Measurements from ENCODE around the gene ACTR6. TPM values are rescaled to one million over a fixed set of nuclear protein-coding genes. Genes with fewer than 3 reads are reported as not detected.
A peak's percentile ranks its signal among the peaks of the same experiment; 100 is the strongest.
"Not testable (repeated sequence)": the region's sequence is repeated elsewhere in the genome, so short reads cannot be mapped to it uniquely, and the experiment has no call there.

ACTR6 gene
- total and polyA plus RNA-seq, 2 donors, result 36.8 to 39.9 TPM

DNA sequence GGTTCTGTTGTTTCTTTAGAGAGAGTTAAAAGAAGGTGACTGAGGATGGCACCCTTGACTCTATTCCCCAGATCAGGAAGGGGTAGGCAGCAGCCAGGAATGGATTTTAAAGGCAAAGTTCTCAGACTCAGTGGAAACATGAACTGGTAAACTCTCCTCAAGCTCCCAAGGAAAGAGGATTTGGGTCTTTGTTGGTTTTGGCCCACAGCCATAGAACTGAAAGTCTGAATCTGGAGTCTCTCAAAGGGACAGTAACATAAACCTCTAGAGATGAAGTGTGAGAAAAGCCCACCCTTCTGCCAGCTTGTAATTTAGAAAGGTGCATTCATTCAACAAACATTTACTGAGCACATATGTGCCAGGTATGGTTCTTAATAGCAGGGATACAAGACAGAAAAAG is 29.4 kb upstream of the ACTR6 start:
- Histone ChIP-seq H3K4me3 (ENCODE audit: low read length in 2 of 2) (no peak overlapping the region), H3K4me1 (ENCODE audit: control insufficient read depth in 2 of 2, insufficient read depth in 2 of 2, low read length in 2 of 2) (no peaks in the 10 kb centered on the region)
- DNase-seq (ENCODE audit: low read depth in 6 of 9, low spot score in 9 of 9), result no peak

GRCh38 chr12:100173111-100173510 is 27.5 kb upstream of the ACTR6 start:
- over 99% methylated on average over 6 of the region's 6 CpGs for WGBS
- DNase-seq (ENCODE audit: low read depth in 6 of 9, low spot score in 9 of 9), result no peak
- H3K27me3 ChIP-seq (ENCODE audit: control insufficient read depth in 2 of 2, insufficient read depth in 1 of 2, low read length in 1 of 2), result no peaks in the 10 kb centered on the region
- H3K9me3 ChIP-seq (ENCODE audit: control insufficient read depth in 2 of 2, insufficient read depth in 1 of 2, low read length in 1 of 2), result no peaks in the 10 kb centered on the region
- H3K4me1 ChIP-seq (ENCODE audit: control insufficient read depth in 2 of 2, insufficient read depth in 2 of 2, low read length in 2 of 2), result no peaks in the 10 kb centered on the region
- no peak overlapping the region for H3K4me3 ChIP-seq (ENCODE audit: low read length in 2 of 2)
- peaks cover 2 to 6% of the 10 kb centered on the region in 2 donors for H3K36me3 ChIP-seq (ENCODE audit: control insufficient read depth in 2 of 2, insufficient read depth in 2 of 2, low read length in 1 of 2)
- no peak overlapping the region for H3K27ac ChIP-seq (ENCODE audit: low read depth in 1 of 2, low read length in 1 of 2)

More for the DNA sequence above, 29.4 kb upstream of the ACTR6 start:
- Histone ChIP-seq H3K27ac (ENCODE audit: low read depth in 1 of 2, low read length in 1 of 2) (no peak overlapping the region), H3K36me3 (ENCODE audit: control insufficient read depth in 2 of 2, insufficient read depth in 2 of 2, low read length in 1 of 2) (peaks cover 2 to 6% of the 10 kb centered on the region in 2 donors), H3K9me3 (ENCODE audit: control insufficient read depth in 2 of 2, insufficient read depth in 1 of 2, low read length in 1 of 2) (no peaks in the 10 kb centered on the region), H3K27me3 (ENCODE audit: control insufficient read depth in 2 of 2, insufficient read depth in 1 of 2, low read length in 1 of 2) (no peaks in the 10 kb centered on the region)

- no peaks in the 10 kb centered on the region for H3K27me3 ChIP-seq (ENCODE audit: control insufficient read depth in 2 of 2, insufficient read depth in 1 of 2, low read length in 1 of 2)
These were observed 26.1 kb upstream of the ACTR6 start for GRCh38 chr12:100174495-100174894.

GRCh38 chr12:100176493-100176892 is 24.1 kb upstream of the ACTR6 start:
- WGBS, result 98% methylated on average over 8 of the region's 8 CpGs
- not testable (repeated sequence) for H3K9me3 ChIP-seq (ENCODE audit: control insufficient read depth in 2 of 2, insufficient read depth in 1 of 2, low read length in 1 of 2); H3K4me3 ChIP-seq (ENCODE audit: low read length in 2 of 2); H3K27ac ChIP-seq (ENCODE audit: low read depth in 1 of 2, low read length in 1 of 2); H3K36me3 ChIP-seq (ENCODE audit: control insufficient read depth in 2 of 2, insufficient read depth in 2 of 2, low read length in 1 of 2); DNase-seq (ENCODE audit: low read depth in 6 of 9, low spot score in 9 of 9); H3K27me3 ChIP-seq (ENCODE audit: control insufficient read depth in 2 of 2, insufficient read depth in 1 of 2, low read length in 1 of 2); H3K4me1 ChIP-seq (ENCODE audit: control insufficient read depth in 2 of 2, insufficient read depth in 2 of 2, low read length in 2 of 2)

More at GRCh38 chr12:100174495-100174894, 26.1 kb upstream of the ACTR6 start:
- Histone ChIP-seq H3K27ac (ENCODE audit: low read depth in 1 of 2, low read length in 1 of 2) (no peak overlapping the region), H3K36me3 (ENCODE audit: control insufficient read depth in 2 of 2, insufficient read depth in 2 of 2, low read length in 1 of 2) (peaks cover 3 to 8% of the 10 kb centered on the region in 2 donors), H3K9me3 (ENCODE audit: control insufficient read depth in 2 of 2, insufficient read depth in 1 of 2, low read length in 1 of 2) (no peaks in the 10 kb centered on the region), H3K4me3 (ENCODE audit: low read length in 2 of 2) (no peak overlapping the region), H3K4me1 (ENCODE audit: control insufficient read depth in 2 of 2, insufficient read depth in 2 of 2, low read length in 2 of 2) (no peaks in the 10 kb centered on the region)
- DNase-seq (ENCODE audit: low read depth in 6 of 9, low spot score in 9 of 9), result no peak

DNA sequence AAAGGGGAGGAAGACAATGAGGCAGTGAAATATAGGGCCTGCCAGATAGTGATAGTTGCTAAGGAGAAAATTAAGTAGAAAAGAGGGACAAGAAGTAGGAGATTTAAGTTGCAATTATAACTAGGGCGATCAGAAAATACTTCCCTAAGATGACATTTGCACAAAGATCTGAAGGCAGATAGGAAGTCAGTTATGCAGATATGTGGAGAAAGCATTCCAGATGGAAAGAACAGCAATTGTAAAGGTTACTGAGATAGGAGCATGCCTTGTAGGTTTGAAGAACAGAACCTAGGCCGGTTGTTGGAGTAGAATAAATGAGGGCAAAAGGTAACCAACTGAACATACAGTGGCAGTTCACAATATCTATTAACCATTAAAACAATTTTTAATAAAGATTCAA is 21.4 kb upstream of the ACTR6 start:
- no peak for DNase-seq (ENCODE audit: low read depth in 6 of 9, low spot score in 9 of 9)
- 98% methylated on average over 2 of the region's 2 CpGs for WGBS
- no peak overlapping the region for H3K27ac ChIP-seq (ENCODE audit: low read depth in 1 of 2, low read length in 1 of 2)
- H3K36me3 ChIP-seq (ENCODE audit: control insufficient read depth in 2 of 2, insufficient read depth in 2 of 2, low read length in 1 of 2), result peaks cover 0 to 7% of the 10 kb centered on the region in 2 donors
- H3K4me1 ChIP-seq (ENCODE audit: control insufficient read depth in 2 of 2, insufficient read depth in 2 of 2, low read length in 2 of 2), result no peaks in the 10 kb centered on the region
- no peaks in the 10 kb centered on the region for H3K27me3 ChIP-seq (ENCODE audit: control insufficient read depth in 2 of 2, insufficient read depth in 1 of 2, low read length in 1 of 2)
- no peaks in the 10 kb centered on the region for H3K9me3 ChIP-seq (ENCODE audit: control insufficient read depth in 2 of 2, insufficient read depth in 1 of 2, low read length in 1 of 2)
- H3K4me3 ChIP-seq (ENCODE audit: low read length in 2 of 2), result no peak overlapping the region

- peaks cover 0 to 2% of the 10 kb centered on the region in 2 donors for H3K4me1 ChIP-seq (ENCODE audit: control insufficient read depth in 2 of 2, insufficient read depth in 2 of 2, low read length in 2 of 2)
- H3K4me3 ChIP-seq (ENCODE audit: low read length in 2 of 2), result no peak overlapping the region
- 97% methylated on average over 8 of the region's 8 CpGs for WGBS
- H3K27me3 ChIP-seq (ENCODE audit: control insufficient read depth in 2 of 2, insufficient read depth in 1 of 2, low read length in 1 of 2), result no peaks in the 10 kb centered on the region
- no peaks in the 10 kb centered on the region for H3K9me3 ChIP-seq (ENCODE audit: control insufficient read depth in 2 of 2, insufficient read depth in 1 of 2, low read length in 1 of 2)
- H3K36me3 ChIP-seq (ENCODE audit: control insufficient read depth in 2 of 2, insufficient read depth in 2 of 2, low read length in 1 of 2), result peaks cover under 1 to 5% of the 10 kb centered on the region in 2 donors
- H3K27ac ChIP-seq (ENCODE audit: low read depth in 1 of 2, low read length in 1 of 2), result no peak overlapping the region
- DNase-seq (ENCODE audit: low read depth in 6 of 9, low spot score in 9 of 9), result no peak
These were observed 16.0 kb upstream of the ACTR6 start for GRCh38 chr12:100184549-100185145.

DNA sequence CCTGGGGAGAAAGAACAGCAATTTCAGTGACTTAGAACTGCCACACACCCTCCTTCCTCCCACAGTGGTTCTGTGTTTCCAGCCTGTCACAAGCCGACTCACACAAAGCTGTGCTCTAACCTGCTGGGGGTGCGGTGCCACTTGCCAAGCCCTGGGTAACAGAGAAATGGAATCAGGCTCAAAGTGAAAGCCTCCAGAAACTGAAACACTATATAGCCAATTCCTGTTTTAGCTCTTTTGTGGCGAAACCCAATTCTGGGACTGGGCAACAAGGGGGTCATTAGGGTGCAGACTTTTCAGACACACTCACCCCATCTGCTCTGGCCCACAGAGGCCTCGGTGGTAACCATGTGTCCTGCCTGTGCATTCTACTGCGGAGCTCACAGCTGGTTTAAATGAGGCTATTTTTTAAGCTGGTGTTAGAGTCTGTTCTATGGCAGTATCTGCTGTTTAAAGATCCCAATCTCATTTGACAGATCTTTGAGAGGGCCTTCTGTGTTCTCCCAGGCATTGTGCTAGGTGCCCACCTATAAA is 15.2 kb upstream of the ACTR6 start:
- peak in 1 of 9 donors; percentile 20 for DNase-seq (ENCODE audit: low read depth in 6 of 9, low spot score in 9 of 9)
- Histone ChIP-seq H3K36me3 (ENCODE audit: control insufficient read depth in 2 of 2, insufficient read depth in 2 of 2, low read length in 1 of 2) (peaks cover 0 to 10% of the 10 kb centered on the region in 2 donors), H3K9me3 (ENCODE audit: control insufficient read depth in 2 of 2, insufficient read depth in 1 of 2, low read length in 1 of 2) (no peaks in the 10 kb centered on the region), H3K27ac (ENCODE audit: low read depth in 1 of 2, low read length in 1 of 2) (no peak overlapping the region), H3K4me1 (ENCODE audit: control insufficient read depth in 2 of 2, insufficient read depth in 2 of 2, low read length in 2 of 2) (peaks cover 0 to 2% of the 10 kb centered on the region in 2 donors), H3K4me3 (ENCODE audit: low read length in 2 of 2) (no peak overlapping the region), H3K27me3 (ENCODE audit: control insufficient read depth in 2 of 2, insufficient read depth in 1 of 2, low read length in 1 of 2) (no peaks in the 10 kb centered on the region)
- WGBS, result 83% methylated on average over 5 of the region's 5 CpGs

GRCh38 chr12:100186071-100186470 is 14.5 kb upstream of the ACTR6 start:
- no peaks in the 10 kb centered on the region for H3K9me3 ChIP-seq (ENCODE audit: control insufficient read depth in 2 of 2, insufficient read depth in 1 of 2, low read length in 1 of 2)
- WGBS, result 92% methylated on average over 6 of the region's 6 CpGs
- no peak overlapping the region for H3K4me3 ChIP-seq (ENCODE audit: low read length in 2 of 2)
- H3K4me1 ChIP-seq (ENCODE audit: control insufficient read depth in 2 of 2, insufficient read depth in 2 of 2, low read length in 2 of 2), result peaks cover 0 to 2% of the 10 kb centered on the region in 2 donors
- peaks cover 0 to 10% of the 10 kb centered on the region in 2 donors for H3K36me3 ChIP-seq (ENCODE audit: control insufficient read depth in 2 of 2, insufficient read depth in 2 of 2, low read length in 1 of 2)
- no peaks in the 10 kb centered on the region for H3K27me3 ChIP-seq (ENCODE audit: control insufficient read depth in 2 of 2, insufficient read depth in 1 of 2, low read length in 1 of 2)
- DNase-seq (ENCODE audit: low read depth in 6 of 9, low spot score in 9 of 9), result no peak
- H3K27ac ChIP-seq (ENCODE audit: low read depth in 1 of 2, low read length in 1 of 2), result no peak overlapping the region

DNA sequence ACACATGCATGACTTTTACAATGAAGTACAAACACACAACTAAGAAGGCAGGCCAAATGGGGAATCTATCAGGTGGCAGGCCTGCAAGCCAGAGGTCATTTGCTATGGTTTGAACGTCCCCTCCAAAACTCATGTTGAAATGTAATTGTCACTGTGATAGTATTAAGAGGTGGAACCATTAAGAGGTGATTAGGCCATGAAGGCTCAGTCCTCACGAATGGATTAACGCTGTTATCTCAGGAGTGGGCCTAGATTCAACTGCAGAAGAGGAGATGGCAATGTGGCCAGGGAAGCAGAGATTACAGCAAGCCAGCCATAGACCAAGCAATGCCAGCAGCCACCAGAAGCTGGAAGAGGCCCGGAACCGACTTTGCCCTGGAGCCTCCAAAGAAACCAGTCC is 13.5 kb upstream of the ACTR6 start:
- WGBS, result 98% methylated on average over 5 of the region's 5 CpGs
- peaks cover 0 to 2% of the 10 kb centered on the region in 2 donors for H3K4me1 ChIP-seq (ENCODE audit: control insufficient read depth in 2 of 2, insufficient read depth in 2 of 2, low read length in 2 of 2)
- H3K27me3 ChIP-seq (ENCODE audit: control insufficient read depth in 2 of 2, insufficient read depth in 1 of 2, low read length in 1 of 2), result no peaks in the 10 kb centered on the region
- H3K4me3 ChIP-seq (ENCODE audit: low read length in 2 of 2), result no peak overlapping the region
- H3K27ac ChIP-seq (ENCODE audit: low read depth in 1 of 2, low read length in 1 of 2), result no peak overlapping the region
- H3K36me3 ChIP-seq (ENCODE audit: control insufficient read depth in 2 of 2, insufficient read depth in 2 of 2, low read length in 1 of 2), result peaks cover 0 to 13% of the 10 kb centered on the region in 2 donors
- H3K9me3 ChIP-seq (ENCODE audit: control insufficient read depth in 2 of 2, insufficient read depth in 1 of 2, low read length in 1 of 2), result no peaks in the 10 kb centered on the region
- DNase-seq (ENCODE audit: low read depth in 6 of 9, low spot score in 9 of 9), result no peak

All from thymus (tissue), 11 donors.